CD4-positive, alpha-beta T cell (primary cell): ENCODE data around the gene HNRNPA1L2. TPM values are rescaled to one million over a fixed set of nuclear protein-coding genes. Genes with fewer than 3 reads are reported as not detected.
A peak's percentile ranks its signal among the peaks of the same experiment; 100 is the strongest.
"Not testable (repeated sequence)": the region's sequence is repeated elsewhere in the genome, so short reads cannot be mapped to it uniquely, and the experiment has no call there.

Experiments used
- ATAC-seq: fragments of 200-7000 bp; cut with Tn5 transposase; one replicate; pipeline ENCODE4 v1.10.0; 2022; ENCODE audit warnings: mild to moderate bottlenecking; ENCODE audit not compliant: poor library complexity
- CTCF ChIA-PET: fragments of 350-600 bp; sonication (Branson Sonifier 250); formaldehyde crosslinking; loops from one replicate; lab custom pipeline; 2021; ENCODE audit warnings: antibody characterized with exemption, inconsistent platforms; lab: Charles Lee
- POLR2A ChIA-PET: fragments of 350-600 bp; sonication (Branson Sonifier 250); formaldehyde crosslinking; loops from one replicate; lab custom pipeline; 2021; ENCODE audit warnings: antibody characterized with exemption, inconsistent platforms; lab: Charles Lee
- DNase-seq, 14 experiments: peaks; one replicate each; pipeline ENCODE4 v3.0.0-alpha.2; 2013 to 2020; ENCODE audit warnings: mixed read lengths in 2 of 14
- H3K27ac ChIP-seq, 2 donors: one replicate each; pipeline versions ENCODE4 v1.5.1 to v1.7.0; 2013; ENCODE audit warnings: low read length in 2 of 2, low read depth in 1 of 2, mild to moderate bottlenecking in 1 of 2
- H3K27me3 ChIP-seq, 2 experiments: 1 replicate in 1 of 2; 2 replicates in 1 of 2; pipeline versions ENCODE4 v1.6.1 to v1.7.0; 2013; ENCODE audit warnings: low read length in 2 of 2, control low read depth in 1 of 2, mild to moderate bottlenecking in 1 of 2, moderate library complexity in 1 of 2; ENCODE audit not compliant: insufficient read depth in 2 of 2, control insufficient read depth in 1 of 2
- H3K36me3 ChIP-seq: one replicate; pipeline ENCODE4 v1.6.1; 2013; ENCODE audit warnings: low read length, control low read depth; ENCODE audit not compliant: insufficient read depth
- H3K4me1 ChIP-seq: one replicate; pipeline ENCODE4 v1.6.1; 2013; ENCODE audit warnings: low read length, control low read depth; ENCODE audit not compliant: insufficient read depth
- H3K4me3 ChIP-seq: one replicate; pipeline ENCODE4 v1.5.1; 2013; ENCODE audit warnings: mild to moderate bottlenecking, low read length, moderate library complexity
- H3K9me3 ChIP-seq, 2 experiments: 1 replicate in 1 of 2; 2 replicates in 1 of 2; pipeline versions ENCODE4 v1.6.1 to v1.7.0; 2013; ENCODE audit warnings: low read length in 2 of 2, mild to moderate bottlenecking in 2 of 2, control low read depth in 1 of 2, moderate library complexity in 1 of 2; ENCODE audit not compliant: control insufficient read depth in 1 of 2, insufficient read depth in 1 of 2
- H3K27ac Mint-ChIP-seq: one replicate; pipeline ENCODE4 v1.8.0; 2020; ENCODE audit warnings: mixed read lengths
- H3K27me3 Mint-ChIP-seq: one replicate; pipeline ENCODE4 v1.8.0; 2021; ENCODE audit warnings: mixed read lengths
- H3K36me3 Mint-ChIP-seq: one replicate; pipeline ENCODE4 v1.8.0; 2021; ENCODE audit warnings: low read depth, mixed read lengths
- H3K4me1 Mint-ChIP-seq: one replicate; pipeline ENCODE4 v1.8.0; 2021; ENCODE audit warnings: low read depth, mixed read lengths
- H3K4me3 Mint-ChIP-seq: one replicate; pipeline ENCODE4 v1.8.0; 2020; ENCODE audit warnings: mild to moderate bottlenecking, mixed read lengths
- H3K9me3 Mint-ChIP-seq: one replicate; pipeline ENCODE4 v1.8.0; 2020; ENCODE audit warnings: mixed read lengths
- CTCF ChIP-seq: fragments of 200-600 bp; IDR thresholded peaks from one replicate; pipeline ENCODE4 v1.8.0; 2022; ENCODE audit warnings: antibody characterized with exemption, mild to moderate bottlenecking
- intact Hi-C, 2 experiments: fragments of 100-400 bp; cut with DNase I in 1 of 2; cut with micrococcal nuclease in 1 of 2; formaldehyde crosslinking; loops; one replicate each; pipeline versions ENCODE4 v1.15.1 to v1.9.0; 2023 to 2025; cut with DNase I, micrococcal nuclease
- total RNA-seq, 174 experiments: library from RNA in 2 of 174; stranded (reverse) in 2 of 174; gene quantifications; one replicate each; pipeline ENCODE4 v1.2.3 and lab custom pipeline; 2021 to 2026

The HNRNPA1L2 gene
- total RNA-seq, 2 experiments from 2014 or later, result 15.5 to 17.1 TPM

- H3K27me3 Mint-ChIP-seq, result no peaks in the 10 kb centered on the region
- ATAC-seq (no peak), DNase-seq (peak in 3 of 14 experiments; percentile 32 to 40 (median 34))
- H3K27ac Mint-ChIP-seq, result peak overlapping the region; percentile 86
- intact Hi-C loops, result loop anchor here in 1 of 2 experiments (2.0 to 10.0 kb wide), 3 partner anchors 161 to 601 kb away; partner anchors contain the start of genes ALG11, ATP7B and CKAP2
- TF ChIP-seq CTCF, result no peak
- POLR2A ChIA-PET, result interaction anchor here (0.8 to 5.7 kb wide), 3 partner anchors 33 to 160 kb away, joined by 3 to 148 read pairs (median 5); partner anchors contain the start of genes CKAP2 and SUGT1
- peaks cover 22% of the 10 kb centered on the region for H3K36me3 Mint-ChIP-seq
- H3K9me3 Mint-ChIP-seq, result no peaks in the 10 kb centered on the region
- no peaks in the 10 kb centered on the region for H3K9me3 ChIP-seq
- H3K4me1 Mint-ChIP-seq, result peaks cover 31% of the 10 kb centered on the region
- H3K36me3 ChIP-seq, result no peaks in the 10 kb centered on the region
- H3K4me1 ChIP-seq, result peaks cover 28% of the 10 kb centered on the region
- H3K4me3 ChIP-seq, result no peak overlapping the region
- peak overlapping the region in 1 of 2 donors; percentile 15 for H3K27ac ChIP-seq
- peak overlapping the region; percentile 96 for H3K4me3 Mint-ChIP-seq
- CTCF ChIA-PET, result interaction anchor here (1.5 to 4.0 kb wide), 2 partner anchors 37 to 165 kb away, joined by 7 to 34 read pairs; partner anchors contain the start of genes SUGT1 and VPS36
- H3K27me3 ChIP-seq, result no peaks in the 10 kb centered on the region
Observed at GRCh38 chr13:52615812-52616211, 26.4 kb upstream of the HNRNPA1L2 start.

GRCh38 chr13:52617070-52618060 lies 24.9 kb upstream of the HNRNPA1L2 start:
- no peaks in the 10 kb centered on the region for H3K9me3 Mint-ChIP-seq
- peak overlapping the region; percentile 81 for H3K4me3 ChIP-seq
- peak; percentile 73 to 90 (median 81) for DNase-seq
- intact Hi-C loops, result loop anchor here (1.0 to 10.0 kb wide), 4 partner anchors 35 to 603 kb away; partner anchors contain the start of genes SUGT1 (in 2 of the 2), ALG11 (in 1 of the 2), ATP7B (in 1 of the 2) and CKAP2 (in 1 of the 2)
- H3K27me3 Mint-ChIP-seq, result no peaks in the 10 kb centered on the region
- ChIA-PET POLR2A (interaction anchor here (0.8 to 5.7 kb wide), 13 partner anchors 9 to 1163 kb away, joined by 3 to 148 read pairs (median 4); partner anchors contain the start of genes CKAP2, SUGT1 and VPS36), CTCF (interaction anchor here (0.9 to 4.0 kb wide), 4 partner anchors 10 to 167 kb away, joined by 4 to 34 read pairs (median 6); partner anchors contain the start of genes SUGT1 and VPS36)
- peaks cover 28% of the 10 kb centered on the region for H3K4me1 ChIP-seq
- peak overlapping the region; percentile 55 to 76 for H3K27ac ChIP-seq
- H3K4me1 Mint-ChIP-seq, result peaks cover 42% of the 10 kb centered on the region
- peak; percentile 93 for ATAC-seq
- H3K27me3 ChIP-seq, result no peaks in the 10 kb centered on the region
- peaks cover 22% of the 10 kb centered on the region for H3K36me3 Mint-ChIP-seq
- H3K36me3 ChIP-seq, result no peaks in the 10 kb centered on the region
- TF ChIP-seq CTCF, result no peak
- H3K27ac Mint-ChIP-seq, result peak overlapping the region; percentile 86
- no peaks in the 10 kb centered on the region for H3K9me3 ChIP-seq
- peak overlapping the region; percentile 96 for H3K4me3 Mint-ChIP-seq

GRCh38 chr13:52631083-52631690 lies 11.0 kb upstream of the HNRNPA1L2 start:
- CTCF ChIA-PET, DNase-seq, H3K9me3 Mint-ChIP-seq, intact Hi-C loops, H3K27me3 Mint-ChIP-seq, H3K4me1 Mint-ChIP-seq, ATAC-seq, H3K4me1 ChIP-seq, H3K27me3 ChIP-seq, H3K9me3 ChIP-seq, H3K4me3 ChIP-seq, H3K27ac Mint-ChIP-seq, H3K27ac ChIP-seq, H3K4me3 Mint-ChIP-seq: not testable (repeated sequence)
- peaks cover 37% of the 10 kb centered on the region for H3K36me3 ChIP-seq
- POLR2A ChIA-PET, result interaction anchor here (1.1 kb wide), 1 partner anchor 21 kb away, joined by 4 read pairs; the partner anchor contains the start of gene SUGT1
- H3K36me3 Mint-ChIP-seq, result peaks cover 69% of the 10 kb centered on the region
